MG63 (cell line): Measurements from ENCODE around the gene TMEM187. TPM values are rescaled to one million over a fixed set of nuclear protein-coding genes. Genes with fewer than 3 reads are reported as not detected.

ENCODE experiments used
- DNase-seq: peaks from one replicate; pipeline ENCODE4 v3.0.0-alpha.2; 2020
- H3K27me3 ChIP-seq: fragments of 250-450 bp; sonication (Bioruptor Pico); 2 replicates; pipeline ENCODE4 v1.5.1; 2020; ENCODE audit warnings: mild to moderate bottlenecking, moderate library complexity
- H3K36me3 ChIP-seq: fragments of 250-450 bp; sonication (Bioruptor Pico); 2 replicates; pipeline ENCODE4 v1.5.1; 2020; ENCODE audit warnings: mild to moderate bottlenecking, moderate library complexity
- H3K4me3 ChIP-seq: fragments of 250-450 bp; sonication (Bioruptor Pico); 2 replicates; pipeline ENCODE4 v1.5.1; 2020; ENCODE audit warnings: mild to moderate bottlenecking, moderate library complexity
- H3K9me3 ChIP-seq: fragments of 250-450 bp; sonication (Bioruptor Pico); 2 replicates; pipeline ENCODE4 v1.5.1; 2020; ENCODE audit warnings: mild to moderate bottlenecking, moderate library complexity
- total RNA-seq: library from RNA; depleted of rRNA; stranded (reverse); fragments of >200 nt; shearing (Covaris generic); gene quantifications from 2 replicates; pipeline ENCODE4 v1.2.3, GENCODE V29; 2014; ENCODE audit warnings: low replicate concordance

Gene TMEM187
- total RNA-seq, 1 experiment from 2014 or later = 4.6 TPM

DNA sequence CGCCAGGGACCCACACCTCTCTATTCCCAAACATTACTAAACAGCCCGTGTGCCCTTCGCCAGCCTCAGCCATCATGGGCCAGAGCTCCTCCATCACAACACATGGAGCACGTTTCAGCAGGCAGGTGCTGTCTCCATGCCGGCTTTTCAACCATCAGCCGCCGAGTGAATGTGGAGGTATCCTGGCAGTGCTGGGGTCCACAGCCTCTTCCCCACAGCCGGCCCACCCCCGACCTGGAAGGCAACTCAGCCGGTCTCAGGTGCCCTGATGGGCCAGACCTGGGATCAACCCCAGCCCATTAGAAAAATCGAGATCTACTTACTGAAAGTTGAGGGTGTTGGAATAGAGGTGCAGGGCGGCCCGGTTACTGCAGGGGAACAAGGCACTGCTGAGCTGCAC, 40.8 kb upstream of the TMEM187 start:
- DNase-seq = no peak
- Histone ChIP-seq H3K4me3 (no peak overlapping the region), H3K36me3 (peaks cover 4% of the 10 kb centered on the region; the same call in 1 of the 2 replicates), H3K9me3 (no peaks in the 10 kb centered on the region), H3K27me3 (no peaks in the 10 kb centered on the region)

DNA sequence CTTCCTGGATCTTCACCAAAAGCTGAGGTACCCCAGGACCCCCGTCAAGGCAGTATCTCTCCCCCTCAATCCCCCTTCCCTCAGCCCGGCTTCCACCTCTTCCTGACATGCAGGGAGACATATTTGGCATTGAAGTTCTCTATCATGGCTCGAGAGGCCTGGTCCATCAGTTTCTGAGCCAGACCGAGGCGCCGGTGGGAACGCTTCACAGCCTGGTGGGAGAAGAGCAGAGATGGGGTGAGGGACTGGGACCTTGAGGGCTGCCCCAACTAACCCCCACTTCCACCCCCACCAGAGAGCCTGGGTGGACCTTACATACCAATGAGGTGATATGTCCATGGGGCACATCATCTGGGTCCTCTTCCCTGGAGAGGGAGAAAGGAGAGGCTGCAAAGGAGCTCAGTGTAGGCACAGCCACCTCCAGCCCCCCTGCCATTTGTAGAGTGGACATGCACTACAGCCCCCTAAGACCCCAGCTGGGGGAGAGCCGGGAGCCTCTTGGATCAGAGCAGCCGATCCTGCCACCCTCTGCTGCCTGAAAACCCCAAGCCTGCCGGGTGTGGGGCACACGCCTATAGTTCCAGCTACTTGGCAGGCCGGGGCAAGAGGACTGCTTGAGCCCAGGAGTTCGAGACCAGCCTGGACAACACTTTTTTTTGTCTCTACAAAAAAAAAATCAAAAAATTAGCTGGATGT, 40.2 kb upstream of the TMEM187 start:
- Histone ChIP-seq H3K4me3 (no peak overlapping the region), H3K36me3 (peaks cover 4% of the 10 kb centered on the region; the same call in 1 of the 2 replicates), H3K27me3 (no peaks in the 10 kb centered on the region), H3K9me3 (no peaks in the 10 kb centered on the region)
- no peak for DNase-seq

DNA sequence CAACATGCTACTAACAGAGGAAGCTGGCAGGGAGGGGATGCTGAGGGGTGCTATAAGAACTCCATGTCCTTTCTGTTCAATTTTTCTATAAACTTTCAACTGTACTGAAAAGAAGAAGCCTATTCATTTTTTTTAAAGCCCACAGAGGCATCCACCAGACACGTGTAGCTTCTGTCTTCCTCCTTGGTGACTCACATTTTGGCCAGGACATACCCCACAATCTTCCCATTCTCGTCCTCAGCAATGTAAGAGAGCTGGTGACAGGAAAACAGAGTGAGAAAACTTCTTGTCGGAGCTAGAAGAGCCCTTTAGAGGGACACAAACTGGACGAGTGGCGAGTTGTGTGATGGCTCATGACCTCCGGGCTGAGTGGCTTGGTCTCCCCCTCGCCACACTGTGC, 38.8 kb upstream of the TMEM187 start:
- no peaks in the 10 kb centered on the region for H3K27me3 ChIP-seq
- H3K9me3 ChIP-seq = no peaks in the 10 kb centered on the region
- H3K36me3 ChIP-seq = peaks cover 4% of the 10 kb centered on the region; the same call in 1 of the 2 replicates
- peak overlapping the region; percentile 65 for H3K4me3 ChIP-seq
- DNase-seq = no peak

DNA sequence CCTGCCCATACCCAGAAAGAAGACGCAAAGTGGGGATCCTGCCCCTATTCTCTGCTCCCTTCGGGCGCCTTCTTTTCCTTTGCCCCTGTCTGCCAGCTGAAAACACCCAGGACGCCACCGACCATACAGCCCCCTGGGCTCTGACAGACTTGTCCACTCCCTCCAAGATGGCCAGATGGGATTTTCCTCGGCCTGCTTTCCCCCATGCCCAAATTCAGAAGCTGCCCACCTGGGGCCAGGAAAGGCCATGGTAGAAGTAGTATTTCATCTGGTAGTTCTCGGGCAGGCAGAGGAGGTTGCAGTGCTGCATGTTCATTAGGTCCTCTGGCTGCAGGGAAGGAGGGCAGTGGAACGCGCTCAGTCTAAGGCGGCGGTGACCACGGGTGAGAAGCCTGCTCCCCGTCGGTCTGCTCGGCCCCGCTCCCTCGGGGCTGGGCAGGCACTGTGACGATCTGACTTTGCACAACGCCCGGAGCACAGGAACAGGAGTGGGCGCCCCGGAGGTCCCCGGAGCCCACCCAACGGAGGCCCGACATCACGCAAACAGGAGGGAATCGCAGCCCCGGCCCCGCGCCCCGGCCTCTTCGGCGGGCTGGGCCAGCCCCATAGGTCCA, 38.3 kb upstream of the TMEM187 start:
- Histone ChIP-seq H3K4me3 (peak overlapping the region; percentile 65), H3K36me3 (peaks cover 4% of the 10 kb centered on the region; the same call in 1 of the 2 replicates), H3K27me3 (no peaks in the 10 kb centered on the region), H3K9me3 (no peaks in the 10 kb centered on the region)
- no peak for DNase-seq

DNA sequence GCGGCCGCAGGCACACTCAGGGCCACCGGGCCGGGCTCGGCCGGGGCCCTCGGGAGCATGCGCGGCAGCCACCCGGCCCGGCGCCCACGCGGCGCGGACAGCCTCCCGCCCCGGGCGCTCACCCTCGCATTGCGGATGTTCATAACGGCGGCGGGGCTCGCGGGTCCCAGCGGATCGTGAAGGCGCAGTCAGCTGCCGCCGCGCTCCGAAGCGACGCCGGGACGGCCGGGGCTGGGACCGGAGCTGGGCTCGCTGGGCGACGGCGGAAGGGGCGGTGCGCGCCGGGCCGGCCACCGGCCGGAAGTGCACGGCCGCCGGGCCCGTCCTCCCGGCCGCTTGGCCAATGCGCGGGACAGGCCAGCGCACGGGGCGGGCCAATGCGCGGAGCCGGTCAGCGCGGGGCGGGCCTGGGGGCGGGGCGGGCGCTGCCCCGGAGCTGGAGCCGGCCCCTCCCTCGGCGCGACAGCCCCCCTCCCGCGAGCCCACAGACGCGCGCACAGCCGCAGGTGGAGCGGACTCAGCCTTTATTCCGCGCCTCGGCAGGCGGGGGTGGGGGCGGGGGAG, 37.7 kb upstream of the TMEM187 start, which contains the start of gene NAA10:
TSS of gene NAA10 (minus strand) at position 276 of the 564 bp plus-strand sequence. CDS start at position 143, 133 bp downstream.
- Histone ChIP-seq H3K36me3 (peaks cover 4% of the 10 kb centered on the region; the same call in 1 of the 2 replicates), H3K9me3 (no peaks in the 10 kb centered on the region), H3K4me3 (peak within 1 kb of the TSS; percentile 65), H3K27me3 (no peaks in the 10 kb centered on the region)
- peak; percentile 76 for DNase-seq

DNA sequence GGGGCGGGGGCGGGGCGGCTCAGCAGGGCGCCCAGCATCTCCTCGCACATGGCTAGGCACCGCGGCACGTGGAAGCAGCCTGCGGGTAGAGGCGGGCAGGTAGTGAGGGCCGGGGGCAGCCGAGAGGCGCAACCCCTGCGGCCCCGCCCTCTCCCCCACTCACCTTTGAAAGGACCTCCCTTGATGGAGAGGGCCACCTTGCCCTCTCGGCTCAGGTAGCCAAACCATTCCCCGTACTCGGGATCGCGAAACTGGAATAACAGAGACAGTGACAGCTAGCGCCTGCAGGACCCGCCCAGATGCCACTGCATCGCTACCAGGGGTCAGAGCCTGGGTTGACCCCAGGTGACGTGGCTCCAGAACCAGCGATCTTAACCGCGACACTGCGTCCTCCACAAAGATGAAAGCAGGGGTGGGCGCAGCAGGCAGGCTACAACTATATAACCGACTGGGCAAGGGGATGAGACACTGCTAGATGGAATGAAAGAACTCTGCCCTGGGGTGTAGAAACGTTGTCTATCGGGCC, 37.2 kb upstream of the TMEM187 start:
- peak overlapping the region; percentile 28 for H3K4me3 ChIP-seq
- H3K9me3 ChIP-seq = no peaks in the 10 kb centered on the region
- no peaks in the 10 kb centered on the region for H3K27me3 ChIP-seq
- H3K36me3 ChIP-seq = peaks cover 4% of the 10 kb centered on the region; the same call in 1 of the 2 replicates
- no peak for DNase-seq

DNA sequence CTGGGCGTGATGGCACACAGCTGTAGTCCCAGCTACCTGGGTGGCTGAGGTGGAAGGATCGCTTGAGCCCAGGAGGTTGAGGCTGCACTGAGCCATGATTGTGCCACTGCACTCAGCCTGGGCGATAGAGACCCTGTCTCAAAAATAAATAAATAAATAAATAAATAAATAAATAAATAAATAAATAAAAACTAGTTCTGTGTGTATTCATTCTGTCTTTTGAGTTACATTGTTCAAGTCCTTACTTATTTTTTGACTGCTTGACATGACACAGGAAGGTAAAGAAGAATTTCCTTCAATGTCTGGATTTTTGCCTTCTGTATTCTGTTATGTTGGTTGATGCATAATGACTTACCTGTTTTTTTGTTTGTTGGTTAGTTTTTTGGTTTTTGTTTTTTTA, 35.5 kb upstream of the TMEM187 start:
- no peaks in the 10 kb centered on the region for H3K9me3 ChIP-seq
- no peak overlapping the region for H3K4me3 ChIP-seq
- peaks cover 4% of the 10 kb centered on the region; the same call in 1 of the 2 replicates for H3K36me3 ChIP-seq
- no peak for DNase-seq
- H3K27me3 ChIP-seq = no peaks in the 10 kb centered on the region

DNA sequence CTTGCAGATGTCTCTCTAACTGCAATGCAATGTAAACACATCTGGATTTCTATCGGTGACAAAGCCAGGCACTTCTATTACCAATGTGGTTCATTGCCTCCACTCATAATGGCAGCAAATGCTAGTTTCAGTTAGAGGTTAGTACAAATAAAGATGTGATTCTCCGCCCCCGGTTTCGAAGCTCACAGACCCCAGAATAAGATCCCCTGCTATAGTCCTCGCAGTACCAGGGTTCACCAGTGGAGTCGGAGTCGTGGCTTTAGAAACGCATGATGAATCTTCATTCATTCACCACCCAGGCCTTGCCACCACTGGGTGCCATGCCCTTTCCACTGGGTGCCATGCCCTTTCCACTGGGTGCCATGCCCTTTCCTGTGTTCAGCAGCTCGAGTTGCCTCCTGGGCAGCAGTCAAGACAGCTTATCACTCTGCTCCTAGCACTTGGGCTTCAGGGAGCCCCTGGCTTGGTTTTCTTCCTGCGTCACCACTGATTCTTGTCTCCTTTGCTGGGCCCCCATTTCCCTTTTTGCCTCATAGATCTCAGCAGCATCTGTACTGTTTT, 34.2 kb upstream of the TMEM187 start:
- Histone ChIP-seq H3K27me3 (no peaks in the 10 kb centered on the region), H3K9me3 (no peaks in the 10 kb centered on the region), H3K4me3 (no peak overlapping the region), H3K36me3 (no peaks in the 10 kb centered on the region)
- DNase-seq = no peak

DNA sequence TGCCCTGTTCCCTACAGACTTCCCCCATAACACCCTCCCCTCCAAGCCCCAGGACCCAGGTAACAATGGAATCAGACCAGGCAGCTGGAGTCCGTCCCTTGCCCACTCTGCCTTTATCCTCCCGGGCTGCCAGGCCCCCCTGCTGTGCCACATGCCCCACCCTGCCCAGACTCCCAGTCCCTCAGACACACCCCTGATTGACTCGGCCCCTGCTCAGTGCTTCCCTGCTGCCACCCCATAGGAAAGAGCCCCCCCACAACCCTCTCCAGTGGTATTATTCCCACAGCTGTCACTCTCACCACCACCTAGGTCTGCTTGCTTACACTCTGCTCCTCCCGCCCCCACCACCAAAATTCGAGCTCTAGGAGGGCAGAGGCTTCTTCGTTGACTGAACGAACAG, 33.0 kb upstream of the TMEM187 start:
- H3K4me3 ChIP-seq = no peak overlapping the region
- DNase-seq = no peak
- no peaks in the 10 kb centered on the region for H3K9me3 ChIP-seq
- no peaks in the 10 kb centered on the region for H3K36me3 ChIP-seq
- no peaks in the 10 kb centered on the region for H3K27me3 ChIP-seq

DNA sequence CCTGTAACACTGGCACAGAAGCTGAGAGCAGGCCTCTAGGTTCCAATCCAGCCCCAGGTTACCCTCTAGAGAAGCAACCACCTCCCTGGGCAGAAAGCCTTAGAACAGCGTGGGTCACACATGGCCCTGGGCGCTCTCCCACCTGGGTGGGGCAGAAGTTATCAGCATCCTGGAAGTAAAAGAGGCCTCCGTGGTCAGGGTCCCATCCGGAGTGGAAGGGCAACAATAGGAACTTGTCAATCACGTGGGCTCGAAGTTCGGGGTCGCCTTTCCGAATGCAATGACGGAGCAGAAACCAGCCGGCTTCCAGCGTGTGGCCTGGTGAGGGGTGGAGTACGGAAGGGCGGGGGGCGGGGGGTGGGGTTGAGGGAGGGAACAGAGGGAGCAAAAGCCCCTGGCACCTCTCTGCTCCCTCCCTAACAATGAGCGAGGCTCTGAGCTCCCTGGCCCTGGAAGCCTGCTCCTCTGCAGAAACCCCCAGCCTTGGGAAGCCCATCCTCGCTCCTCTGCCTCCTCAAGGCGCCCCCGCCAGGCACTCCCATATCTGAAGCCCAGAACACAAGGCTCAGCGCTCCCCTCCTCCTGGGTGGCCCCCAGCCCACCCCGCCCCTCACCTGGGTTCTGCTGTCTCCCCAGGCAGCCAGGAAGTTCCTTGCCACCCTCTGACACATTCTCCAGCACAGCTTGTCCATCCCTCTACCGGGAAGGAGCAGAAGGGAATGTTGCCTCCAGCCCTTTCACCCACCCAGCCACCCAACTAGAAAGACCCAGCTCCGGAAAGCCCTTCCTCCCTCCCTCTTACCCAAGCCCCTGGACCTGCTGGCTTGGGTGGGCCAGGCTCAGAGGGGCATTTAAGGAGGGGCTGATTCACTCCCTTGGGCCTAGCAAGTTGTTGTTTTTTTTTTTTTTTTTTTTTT, 31.0 kb upstream of the TMEM187 start:
- DNase-seq = no peak
- Histone ChIP-seq H3K9me3 (no peaks in the 10 kb centered on the region), H3K36me3 (no peaks in the 10 kb centered on the region), H3K27me3 (no peaks in the 10 kb centered on the region), H3K4me3 (no peak overlapping the region)

DNA sequence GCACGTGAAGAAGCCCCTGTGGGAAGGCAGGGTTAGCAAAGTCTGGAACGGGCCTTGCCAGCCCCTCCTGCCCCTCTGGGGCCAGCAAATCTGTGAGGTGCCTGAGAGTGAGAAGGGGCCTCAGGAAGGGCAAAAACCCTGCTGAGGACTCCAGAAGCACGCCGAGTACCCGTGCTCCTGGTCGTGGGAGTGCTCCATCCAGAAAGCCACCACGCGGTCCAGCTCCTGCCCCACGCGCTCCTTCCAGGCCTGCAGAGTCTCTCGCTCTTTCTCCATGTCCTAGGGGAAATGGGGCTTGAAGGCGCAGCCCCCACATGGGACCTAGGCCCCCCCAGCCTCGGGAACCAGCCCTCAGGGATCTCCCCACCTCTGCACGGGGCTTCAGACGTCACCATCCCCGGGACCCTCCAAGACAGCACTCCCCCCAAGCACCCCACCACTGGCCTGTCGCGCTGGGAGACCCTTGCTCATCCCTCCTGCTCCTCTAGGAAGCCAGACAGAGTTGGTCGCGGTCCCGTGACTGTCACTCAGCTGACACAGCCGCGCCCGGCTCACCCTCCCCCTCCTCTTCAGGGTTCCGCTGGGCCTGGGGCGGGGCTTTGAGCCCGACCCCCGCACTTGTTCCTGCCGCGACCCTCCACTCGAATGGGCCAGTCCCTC, 28.3 kb upstream of the TMEM187 start, which contains the start of gene RENBP:
TSS of gene RENBP (minus strand) at position 504 of the 660 bp plus-strand sequence. CDS start at position 471, 33 bp downstream.
- no peaks in the 10 kb centered on the region; the same call in 1 of the 2 replicates for H3K36me3 ChIP-seq
- no peaks in the 10 kb centered on the region for H3K9me3 ChIP-seq
- no peak for DNase-seq
- H3K27me3 ChIP-seq = no peaks in the 10 kb centered on the region
- no peak within 1 kb of the TSS for H3K4me3 ChIP-seq

DNA sequence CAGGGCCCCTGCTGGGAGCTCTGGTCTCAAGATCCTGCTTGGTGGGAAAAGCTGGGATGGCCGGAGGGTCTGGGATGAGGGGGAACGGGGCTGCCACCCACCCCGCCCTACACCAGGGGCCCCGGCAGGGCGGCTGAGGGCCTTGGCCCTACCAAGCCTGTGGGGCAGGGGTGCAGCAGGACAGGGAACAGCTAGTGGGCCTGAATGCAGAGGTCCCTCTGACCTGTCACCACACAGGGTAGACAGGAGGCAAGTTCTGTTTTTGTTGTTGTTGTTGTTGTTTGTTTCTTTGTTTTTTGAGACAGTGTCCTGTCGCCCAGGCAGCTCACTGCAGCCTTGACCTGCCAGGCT, 27.8 kb upstream of the TMEM187 start:
- no peak overlapping the region for H3K4me3 ChIP-seq
- H3K9me3 ChIP-seq = no peaks in the 10 kb centered on the region
- H3K27me3 ChIP-seq = no peaks in the 10 kb centered on the region
- peaks cover 3% of the 10 kb centered on the region for H3K36me3 ChIP-seq
- no peak for DNase-seq

DNA sequence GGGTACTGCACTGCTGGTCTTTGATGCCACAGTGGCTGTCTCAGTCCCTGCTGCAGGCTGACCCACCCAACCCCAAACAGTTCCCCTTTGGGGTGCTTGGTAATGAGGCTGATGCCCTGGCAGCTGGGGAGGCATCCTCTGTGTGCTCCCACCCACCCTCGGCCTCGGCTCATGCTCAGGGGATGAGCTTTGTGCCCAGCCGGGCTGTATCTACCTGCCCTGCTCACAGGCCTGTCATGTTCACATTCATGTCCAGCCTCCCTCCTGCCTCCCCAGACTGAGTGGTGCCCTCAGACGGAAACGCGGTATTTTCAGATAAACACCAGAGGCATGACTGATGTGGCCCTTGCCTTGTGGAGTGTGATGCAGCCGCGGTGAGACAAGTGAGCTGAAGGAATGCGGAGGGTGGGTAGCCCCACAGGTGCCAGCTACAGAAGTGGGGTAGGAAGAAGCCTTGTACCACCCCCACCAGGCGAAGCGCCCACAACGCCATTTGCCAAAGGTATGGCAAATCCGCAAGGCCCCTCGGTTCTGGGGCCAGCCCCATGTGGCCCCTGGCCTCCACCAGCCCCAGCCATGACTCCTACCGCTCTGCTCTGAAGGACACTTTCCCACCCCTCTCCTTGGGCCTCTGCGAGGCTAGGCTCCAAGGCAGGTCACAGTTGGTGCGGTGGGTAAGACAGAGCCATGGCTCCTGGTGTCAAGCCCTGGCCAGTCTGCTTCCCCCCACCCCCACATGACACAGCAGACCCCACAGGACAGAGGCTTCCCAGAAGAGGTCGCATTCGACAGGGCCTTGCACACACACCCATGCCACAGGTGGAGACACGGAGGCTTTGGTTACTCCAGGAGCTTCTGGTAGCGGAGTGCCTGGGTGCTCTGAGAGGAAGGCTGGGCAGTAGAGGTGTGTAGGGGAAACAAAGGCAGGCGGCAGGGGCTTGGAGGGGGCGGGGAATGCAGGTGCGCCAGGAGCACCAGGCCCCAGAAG, 26.3 kb upstream of the TMEM187 start:
- no peak for DNase-seq
- H3K4me3 ChIP-seq = no peak overlapping the region
- no peaks in the 10 kb centered on the region for H3K27me3 ChIP-seq

DNA sequence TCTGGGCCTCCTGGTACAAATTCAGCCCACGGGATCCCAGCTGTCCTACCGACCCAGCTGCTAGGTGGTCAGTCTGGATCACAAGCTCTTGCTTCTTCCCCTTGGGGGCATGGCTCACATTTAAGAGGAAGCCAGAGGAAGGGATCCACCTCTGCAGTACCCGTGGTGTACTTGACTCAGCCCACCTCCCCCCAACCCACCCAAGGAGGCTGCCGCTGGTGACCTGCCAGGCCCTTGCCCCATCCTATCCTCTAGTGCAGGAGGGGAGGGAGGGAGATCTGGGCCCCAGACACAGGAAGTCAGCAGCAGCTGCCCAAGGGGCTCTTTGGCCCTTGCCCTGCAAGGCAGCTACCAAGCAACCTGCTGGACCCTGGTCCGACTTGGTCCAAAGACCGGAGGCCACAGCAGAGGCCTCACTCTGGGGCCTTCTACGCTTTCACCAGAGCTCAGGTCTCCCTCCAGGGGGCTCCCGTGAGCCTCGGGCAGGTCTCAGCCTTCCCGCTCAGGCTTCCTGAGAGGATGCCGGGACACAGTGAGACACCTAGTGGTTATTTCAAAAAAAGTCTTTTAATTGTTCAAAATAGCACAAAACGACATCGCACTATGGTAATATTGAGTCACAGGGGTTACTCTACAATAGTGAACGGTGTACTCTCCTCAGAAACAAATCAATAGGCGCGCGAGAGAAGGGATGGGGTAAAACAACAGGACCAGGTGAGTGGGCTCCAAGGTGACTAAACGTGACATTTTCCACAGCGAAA, 25.4 kb upstream of the TMEM187 start:
- no peak overlapping the region for H3K4me3 ChIP-seq
- H3K36me3 ChIP-seq = peaks cover 3% of the 10 kb centered on the region
- H3K9me3 ChIP-seq = no peaks in the 10 kb centered on the region
- H3K27me3 ChIP-seq = no peaks in the 10 kb centered on the region
- DNase-seq = peak; percentile 70

More for the DNA sequence above, 26.3 kb upstream of the TMEM187 start:
- no peaks in the 10 kb centered on the region for H3K9me3 ChIP-seq
- peaks cover 3% of the 10 kb centered on the region for H3K36me3 ChIP-seq
